GM12878 (cell line): ENCODE data around the gene MAPK8IP1. TPM values are rescaled to one million over a fixed set of nuclear protein-coding genes. Genes with fewer than 3 reads are reported as not detected.

Experiments used
- ATAC-seq: fragments of 200-7000 bp; cut with Tn5 transposase; 3 replicates; pipeline ENCODE4 v1.9.1; 2020; ENCODE audit warnings: mild to moderate bottlenecking, moderate library complexity
- BruUV-seq: library from RNA; stranded (reverse); fragments of 400-500 nt; replicated peaks from 2 replicates; lab custom pipeline; 2021; lab: Mats Ljungman, UMichigan
- CTCF ChIA-PET: fragments of 300-600 bp; sonication (Branson Sonifier 250); formaldehyde crosslinking; extraction: SDS; loops from one replicate; lab custom pipeline; 2021; ENCODE audit warnings: inconsistent platforms; lab: Yijun Ruan, JAX
- POLR2A ChIA-PET: fragments of 350-600 bp; formaldehyde crosslinking; extraction: SDS; loops from one replicate; lab custom pipeline; 2021; ENCODE audit warnings: inconsistent platforms; lab: Charles Lee
- RAD21 ChIA-PET: fragments of 300-600 bp; sonication (Branson Sonifier 250); formaldehyde crosslinking; loops from one replicate; lab custom pipeline; 2023; ENCODE audit warnings: antibody characterized with exemption; ENCODE audit not compliant: unreplicated experiment; lab: Charles Lee
- SMC1A ChIA-PET: fragments of 300-600 bp; sonication (Branson Sonifier 250); formaldehyde crosslinking; loops from one replicate; lab custom pipeline; 2023; ENCODE audit not compliant: unreplicated experiment, uncharacterized antibody; lab: Charles Lee
- DNase-seq: peaks from one replicate; pipeline ENCODE4 v3.0.0-alpha.2; 2011; ENCODE audit warnings: low read depth, low spot score
- FAIRE-seq: peaks from 3 replicates; lab custom pipeline; 2011; peaks lifted over from hg19 to GRCh38; lab: Jason Lieb, UNC
- H2AFZ ChIP-seq: 2 replicates; pipeline ENCODE4 v1.6.0; 2011; ENCODE audit warnings: low read depth, low read length, control low read depth; ENCODE audit not compliant: control insufficient read depth
- H3K27ac ChIP-seq: 2 replicates; pipeline ENCODE4 v1.5.1; 2011; ENCODE audit warnings: control low read depth; ENCODE audit not compliant: control insufficient read depth, insufficient read depth
- H3K27me3 ChIP-seq, 2 experiments: replicated peaks in 1 of 2; 2 replicates each; pipeline versions ENCODE4 v1.6.0 to v1.6.1; 2011; ENCODE audit warnings: low read length in 1 of 2; ENCODE audit not compliant: control insufficient read depth in 2 of 2, insufficient read depth in 2 of 2
- H3K36me3 ChIP-seq, 2 experiments: 2 replicates each; pipeline ENCODE4 v1.5.1; 2011; ENCODE audit warnings: low read length in 1 of 2; ENCODE audit not compliant: control insufficient read depth in 2 of 2, insufficient read depth in 2 of 2
- H3K4me1 ChIP-seq: 2 replicates; pipeline ENCODE4 v1.6.1; 2011; ENCODE audit warnings: mild to moderate bottlenecking, low read length, moderate library complexity, mixed read lengths; ENCODE audit not compliant: control insufficient read depth, insufficient read depth
- H3K4me2 ChIP-seq: 2 replicates; pipeline ENCODE4 v1.6.0; 2011; ENCODE audit warnings: control low read depth; ENCODE audit not compliant: control insufficient read depth, insufficient read depth
- H3K4me3 ChIP-seq: fragments of 200-600 bp; sonication (generic); 2 replicates; pipeline ENCODE4 v1.5.1; 2016
- H3K79me2 ChIP-seq: 2 replicates; pipeline ENCODE4 v1.6.0; 2011; ENCODE audit warnings: low read length; ENCODE audit not compliant: control insufficient read depth, insufficient read depth
- H3K9ac ChIP-seq: 2 replicates; pipeline ENCODE4 v1.8.0; 2011; ENCODE audit warnings: low read length, control low read depth, mixed read lengths; ENCODE audit not compliant: control insufficient read depth, insufficient read depth
- H3K9me3 ChIP-seq: replicated peaks from 3 replicates; pipeline ENCODE4 v1.5.1; 2011; ENCODE audit warnings: mild to moderate bottlenecking, low read length; ENCODE audit not compliant: control insufficient read depth, insufficient read depth
- H4K20me1 ChIP-seq: 2 replicates; pipeline ENCODE4 v1.6.0; 2011; ENCODE audit not compliant: control insufficient read depth, insufficient read depth
- BACH1 ChIP-seq: fragments of 450-650 bp; IDR thresholded peaks from 2 replicates; pipeline ENCODE4 v1.6.1; 2017; ENCODE audit warnings: mild to moderate bottlenecking, borderline replicate concordance
- BMI1 ChIP-seq: fragments of 450-650 bp; IDR thresholded peaks from 2 replicates; pipeline ENCODE4 v1.6.1; 2016; ENCODE audit warnings: mild to moderate bottlenecking, moderate library complexity, borderline replicate concordance
- CREM ChIP-seq: IDR thresholded peaks from 2 replicates; pipeline ENCODE4 v1.6.1; 2014; ENCODE audit warnings: antibody characterized with exemption, low read depth
- ESRRA ChIP-seq: IDR thresholded peaks from 2 replicates; pipeline ENCODE4 v1.6.1; 2012; ENCODE audit warnings: mild to moderate bottlenecking, low read length, improper control_type of control experiment
- ETV6 ChIP-seq, 2 experiments: fragments of 450-650 bp in 1 of 2; IDR thresholded peaks in 1 of 2; conservative IDR thresholded peaks in 1 of 2; 2 replicates each; pipeline ENCODE4 v1.6.1; 2014; ENCODE audit warnings: antibody characterized with exemption in 1 of 2, borderline replicate concordance in 1 of 2, low read depth in 1 of 2, mild to moderate bottlenecking in 1 of 2, moderate library complexity in 1 of 2
- GABPA ChIP-seq: IDR thresholded peaks from 2 replicates; pipeline ENCODE4 v1.6.1; 2014; ENCODE audit warnings: antibody characterized with exemption, low read depth, mild to moderate bottlenecking, inconsistent platforms
- MTA3 ChIP-seq: IDR thresholded peaks from 2 replicates; pipeline ENCODE4 v1.6.1; 2012; ENCODE audit warnings: low read length, inconsistent platforms, borderline replicate concordance
- MYB ChIP-seq: fragments of 150-350 bp; IDR thresholded peaks from 2 replicates; pipeline ENCODE4 v1.6.1; 2014; ENCODE audit warnings: mild to moderate bottlenecking, low read depth, low read length, borderline replicate concordance
- NFYB ChIP-seq: IDR thresholded peaks from 2 replicates; pipeline ENCODE4 v1.6.1; 2011; ENCODE audit warnings: low read depth, mild to moderate bottlenecking, low read length, improper control_type of control experiment, moderate library complexity; ENCODE audit not compliant: insufficient read depth
- SMAD1 ChIP-seq: fragments of 450-650 bp; IDR thresholded peaks from 2 replicates; pipeline ENCODE4 v1.6.1; 2018; ENCODE audit warnings: mild to moderate bottlenecking, low read depth; ENCODE audit not compliant: partially characterized antibody
- SMAD5 ChIP-seq: IDR thresholded peaks from 2 replicates; pipeline ENCODE4 v1.6.1; 2016; ENCODE audit warnings: antibody characterized with exemption, low read depth
- SMC3 ChIP-seq: IDR thresholded peaks from 2 replicates; pipeline ENCODE4 v1.6.1; 2011; ENCODE audit warnings: low read length, improper control_type of control experiment, borderline replicate concordance
- WRNIP1 ChIP-seq: IDR thresholded peaks from 2 replicates; pipeline ENCODE4 v1.6.1; 2011; ENCODE audit warnings: low read depth, low read length, improper control_type of control experiment, borderline replicate concordance
- ZNF384 ChIP-seq: IDR thresholded peaks from 2 replicates; pipeline ENCODE4 v1.6.1; 2012; ENCODE audit warnings: low read depth, mild to moderate bottlenecking, low read length, improper control_type of control experiment, borderline replicate concordance
- ZZZ3 ChIP-seq: IDR thresholded peaks from 2 replicates; pipeline ENCODE4 v1.6.1; 2011; ENCODE audit warnings: low read depth; ENCODE audit not compliant: control insufficient read depth, insufficient read length
- WGBS: methylation state at CpG from one replicate; pipeline ENCODE4 v1.1.6; 2016; ENCODE audit warnings: low lambda C conversion rate; ENCODE audit not compliant: insufficient replicate concordance, insufficient coverage; ENCODE audit errors: missing lambda C conversion rate; 5-methylcytosine and 5-hydroxymethylcytosine counted together
- in situ Hi-C: fragments of 300-500 bp; cut with MboI; formaldehyde crosslinking; loops from 9 replicates; pipeline ENCODE4 v1.14.3; 2018; ENCODE audit warnings: mixed read lengths
- intact Hi-C: fragments of 100-400 bp; cut with micrococcal nuclease; formaldehyde crosslinking; loops from one replicate; pipeline ENCODE4 v1.14.2; 2022; ENCODE audit not compliant: unreplicated experiment
- polyA plus RNA-seq, 11 experiments: library from polyadenylated mRNA; depleted of rRNA in 4 of 11; unstranded in 6 of 11; stranded (reverse) in 5 of 11; fragments of >200 nt; fragmentation: Nextera tagmentation in 4 of 11; fragmentation: Illumina TruSeq in 1 of 11; extraction: Ambion mirVana in 4 of 11; extraction: Trizol in 1 of 11; gene quantifications; 1 replicate in 1 of 11; 2 replicates in 10 of 11; pipeline versions ENCODE4 v1.2.1 to v1.2.3, GENCODE V29; 2011 to 2016; ENCODE audit warnings: inconsistent platforms in 2 of 11, missing spikeins in 2 of 11, low read depth in 1 of 11
- total RNA-seq, 4 experiments: library from RNA; depleted of rRNA in 3 of 4; stranded (reverse); fragments of >200 nt in 3 of 4; fragmentation: Illumina TruSeq in 1 of 4; extraction: Trizol in 1 of 4; gene quantifications; 2 replicates each; pipeline versions ENCODE4 v1.2.1 to v1.2.3, GENCODE V29; 2013 to 2021
- TF ChIP-seq, protein P1 (sequence below): fragments of 450-650 bp; IDR thresholded peaks from 2 replicates; pipeline ENCODE4 v1.6.1; 2017; ENCODE audit warnings: low read depth, mild to moderate bottlenecking, moderate library complexity
- TF ChIP-seq, protein P2 (sequence below): fragments of 450-650 bp; formaldehyde crosslinking; IDR thresholded peaks from 2 replicates; pipeline ENCODE4 v1.4.0; 2020; ENCODE audit warnings: mild to moderate bottlenecking, moderate library complexity
- TF ChIP-seq, protein P3 (sequence below): fragments of 150-350 bp; IDR thresholded peaks from 2 replicates; pipeline ENCODE4 v1.6.1; 2014; ENCODE audit warnings: mild to moderate bottlenecking, low read depth, low read length

MAPK8IP1 gene
- total and polyA plus RNA-seq, 10 of the 15 experiments (the other 5 are each of a cell fraction or from before 2014, with no cell fraction given) = 0.04 to 0.44 (median 0.11) TPM; not detected in 2

DNA sequence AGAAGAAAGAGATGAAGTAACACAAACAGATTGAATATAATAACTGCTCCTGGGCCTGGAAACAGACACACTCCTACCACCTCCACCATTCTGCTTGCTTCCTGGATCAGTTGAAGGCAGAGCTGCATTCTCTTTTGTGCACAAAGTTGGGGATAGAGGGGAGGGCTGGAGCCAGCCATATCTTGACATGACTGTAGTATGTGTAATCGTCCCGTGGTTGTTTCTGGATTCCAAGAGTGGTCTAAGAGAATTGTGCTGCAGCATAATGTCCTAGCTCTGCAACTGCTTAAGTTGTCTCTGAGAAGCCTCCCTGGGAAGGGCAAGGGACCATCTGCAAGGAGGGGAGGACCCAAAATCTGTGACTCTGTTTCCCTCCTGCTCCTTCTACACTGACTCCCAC lies 35.0 kb upstream of the MAPK8IP1 start:
- BruUV-seq = no TSS peak
- Histone ChIP-seq H3K4me1 (peaks cover 16% of the 10 kb centered on the region), H3K79me2 (peaks cover 13% of the 10 kb centered on the region), H3K27ac (no peak overlapping the region), H4K20me1 (peaks cover 8% of the 10 kb centered on the region), H3K4me2 (peak overlapping the region; percentile 26), H3K27me3 (no peaks in the 10 kb centered on the region), H3K36me3 (no peaks in the 10 kb centered on the region), H3K9ac (no peak overlapping the region), H2AFZ (no peak overlapping the region), H3K9me3 (no peaks in the 10 kb centered on the region), H3K4me3 (no peak overlapping the region)
- CTCF ChIA-PET = interaction anchor here (0.6 to 2.9 kb wide), 7 partner anchors 8 to 156 kb away, joined by 3 to 13 read pairs (median 4); no protein-coding TSS in a partner anchor
- intact Hi-C loops = no loop called here
- in situ Hi-C loops = no loop called here
- TF ChIP-seq SMC3 (no peak), ESRRA (no peak), ZZZ3 (no peak), SMAD1 (no peak), ZNF384 (no peak), ETV6 (conservative IDR thresholded peaks at IDR 0.05 in 1 of 2, IDR thresholded peaks at IDR 0.05 in 1 of 2; ENCODE audit: borderline replicate concordance in 1 of 2, low read depth in 1 of 2) (no peak), BMI1 (no peak), MTA3 (no peak), WRNIP1 (no peak), GABPA (no peak), BACH1 (no peak), SMAD5 (no peak), MYB (no peak), NFYB (no peak), CREM (no peak)
- TF ChIP-seq, protein P1, sequence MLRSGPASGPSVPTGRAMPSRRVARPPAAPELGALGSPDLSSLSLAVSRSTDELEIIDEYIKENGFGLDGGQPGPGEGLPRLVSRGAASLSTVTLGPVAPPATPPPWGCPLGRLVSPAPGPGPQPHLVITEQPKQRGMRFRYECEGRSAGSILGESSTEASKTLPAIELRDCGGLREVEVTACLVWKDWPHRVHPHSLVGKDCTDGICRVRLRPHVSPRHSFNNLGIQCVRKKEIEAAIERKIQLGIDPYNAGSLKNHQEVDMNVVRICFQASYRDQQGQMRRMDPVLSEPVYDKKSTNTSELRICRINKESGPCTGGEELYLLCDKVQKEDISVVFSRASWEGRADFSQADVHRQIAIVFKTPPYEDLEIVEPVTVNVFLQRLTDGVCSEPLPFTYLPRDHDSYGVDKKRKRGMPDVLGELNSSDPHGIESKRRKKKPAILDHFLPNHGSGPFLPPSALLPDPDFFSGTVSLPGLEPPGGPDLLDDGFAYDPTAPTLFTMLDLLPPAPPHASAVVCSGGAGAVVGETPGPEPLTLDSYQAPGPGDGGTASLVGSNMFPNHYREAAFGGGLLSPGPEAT = no peak
- TF ChIP-seq, protein P2, sequence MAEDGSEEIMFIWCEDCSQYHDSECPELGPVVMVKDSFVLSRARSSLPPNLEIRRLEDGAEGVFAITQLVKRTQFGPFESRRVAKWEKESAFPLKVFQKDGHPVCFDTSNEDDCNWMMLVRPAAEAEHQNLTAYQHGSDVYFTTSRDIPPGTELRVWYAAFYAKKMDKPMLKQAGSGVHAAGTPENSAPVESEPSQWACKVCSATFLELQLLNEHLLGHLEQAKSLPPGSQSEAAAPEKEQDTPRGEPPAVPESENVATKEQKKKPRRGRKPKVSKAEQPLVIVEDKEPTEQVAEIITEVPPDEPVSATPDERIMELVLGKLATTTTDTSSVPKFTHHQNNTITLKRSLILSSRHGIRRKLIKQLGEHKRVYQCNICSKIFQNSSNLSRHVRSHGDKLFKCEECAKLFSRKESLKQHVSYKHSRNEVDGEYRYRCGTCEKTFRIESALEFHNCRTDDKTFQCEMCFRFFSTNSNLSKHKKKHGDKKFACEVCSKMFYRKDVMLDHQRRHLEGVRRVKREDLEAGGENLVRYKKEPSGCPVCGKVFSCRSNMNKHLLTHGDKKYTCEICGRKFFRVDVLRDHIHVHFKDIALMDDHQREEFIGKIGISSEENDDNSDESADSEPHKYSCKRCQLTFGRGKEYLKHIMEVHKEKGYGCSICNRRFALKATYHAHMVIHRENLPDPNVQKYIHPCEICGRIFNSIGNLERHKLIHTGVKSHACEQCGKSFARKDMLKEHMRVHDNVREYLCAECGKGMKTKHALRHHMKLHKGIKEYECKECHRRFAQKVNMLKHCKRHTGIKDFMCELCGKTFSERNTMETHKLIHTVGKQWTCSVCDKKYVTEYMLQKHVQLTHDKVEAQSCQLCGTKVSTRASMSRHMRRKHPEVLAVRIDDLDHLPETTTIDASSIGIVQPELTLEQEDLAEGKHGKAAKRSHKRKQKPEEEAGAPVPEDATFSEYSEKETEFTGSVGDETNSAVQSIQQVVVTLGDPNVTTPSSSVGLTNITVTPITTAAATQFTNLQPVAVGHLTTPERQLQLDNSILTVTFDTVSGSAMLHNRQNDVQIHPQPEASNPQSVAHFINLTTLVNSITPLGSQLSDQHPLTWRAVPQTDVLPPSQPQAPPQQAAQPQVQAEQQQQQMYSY (CRISPR knock-in tag) = no peak
- TF ChIP-seq, protein P3, sequence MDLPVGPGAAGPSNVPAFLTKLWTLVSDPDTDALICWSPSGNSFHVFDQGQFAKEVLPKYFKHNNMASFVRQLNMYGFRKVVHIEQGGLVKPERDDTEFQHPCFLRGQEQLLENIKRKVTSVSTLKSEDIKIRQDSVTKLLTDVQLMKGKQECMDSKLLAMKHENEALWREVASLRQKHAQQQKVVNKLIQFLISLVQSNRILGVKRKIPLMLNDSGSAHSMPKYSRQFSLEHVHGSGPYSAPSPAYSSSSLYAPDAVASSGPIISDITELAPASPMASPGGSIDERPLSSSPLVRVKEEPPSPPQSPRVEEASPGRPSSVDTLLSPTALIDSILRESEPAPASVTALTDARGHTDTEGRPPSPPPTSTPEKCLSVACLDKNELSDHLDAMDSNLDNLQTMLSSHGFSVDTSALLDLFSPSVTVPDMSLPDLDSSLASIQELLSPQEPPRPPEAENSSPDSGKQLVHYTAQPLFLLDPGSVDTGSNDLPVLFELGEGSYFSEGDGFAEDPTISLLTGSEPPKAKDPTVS = no peak
- DNase-seq (no peak), FAIRE-seq (no peak), ATAC-seq (no peak)
- POLR2A ChIA-PET = interaction anchor here (0.7 to 1.1 kb wide), 3 partner anchors 12 to 68 kb away, joined by 3 to 6 read pairs (median 3); partner anchors contain the start of gene PEX16
- RAD21 ChIA-PET = interaction anchor here (1.5 kb wide), 1 partner anchor 44 kb away, joined by 5 read pairs; no protein-coding TSS in a partner anchor
- 100% methylated on average over 2 of the region's 2 CpGs for WGBS
- SMC1A ChIA-PET = interaction anchor here (1.2 to 2.2 kb wide), 5 partner anchors 10 to 240 kb away, joined by 3 to 11 read pairs (median 3); partner anchors contain the start of gene PEX16
